HG02852 (cell line): Measurements from ENCODE around the gene PTP4A2.
"Not testable (repeated sequence)": the region's sequence is repeated elsewhere in the genome, so short reads cannot be mapped to it uniquely, and the experiment has no call there.

Source experiments
- ATAC-seq: cut with Tn5 transposase; IDR thresholded peaks from one replicate; pipeline ENCODE4 v1.9.1; 2021; ENCODE audit warnings: mild to moderate bottlenecking, moderate library complexity; ENCODE audit not compliant: unreplicated experiment

The PTP4A2 gene

DNA sequence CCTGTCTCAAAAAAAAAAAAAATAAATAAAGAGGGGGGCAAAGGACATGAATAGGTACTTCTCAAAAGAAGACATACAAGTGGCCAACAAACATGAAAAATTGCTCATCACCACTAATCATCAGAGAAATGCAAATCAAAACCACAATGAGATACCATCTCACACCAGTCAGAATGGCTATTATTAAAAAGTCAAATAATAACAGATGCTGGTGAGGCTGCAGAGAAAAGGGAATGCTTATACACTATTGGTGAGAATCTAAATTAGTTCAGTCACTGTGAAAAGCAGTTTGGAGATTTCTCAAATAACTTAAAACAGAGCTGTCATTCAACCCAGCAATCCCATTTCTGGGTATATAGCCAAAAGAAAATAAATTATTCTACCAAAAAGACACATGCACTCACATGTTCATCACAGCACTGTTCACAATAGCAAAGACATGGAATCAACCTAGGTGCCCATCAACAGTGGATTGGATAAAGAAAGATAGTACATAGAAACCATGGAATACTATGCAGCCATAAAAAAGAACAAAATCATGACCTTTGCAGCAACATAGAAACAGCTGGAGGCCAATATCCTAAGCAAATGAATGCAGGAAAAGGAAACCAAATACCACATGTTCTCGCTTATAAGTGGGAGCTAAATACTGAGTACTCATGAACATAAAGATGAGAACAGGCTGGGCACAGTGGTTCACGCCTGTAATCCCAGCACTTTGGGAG, 42.5 kb downstream of the PTP4A2 start:
- not testable (repeated sequence) for ATAC-seq

DNA sequence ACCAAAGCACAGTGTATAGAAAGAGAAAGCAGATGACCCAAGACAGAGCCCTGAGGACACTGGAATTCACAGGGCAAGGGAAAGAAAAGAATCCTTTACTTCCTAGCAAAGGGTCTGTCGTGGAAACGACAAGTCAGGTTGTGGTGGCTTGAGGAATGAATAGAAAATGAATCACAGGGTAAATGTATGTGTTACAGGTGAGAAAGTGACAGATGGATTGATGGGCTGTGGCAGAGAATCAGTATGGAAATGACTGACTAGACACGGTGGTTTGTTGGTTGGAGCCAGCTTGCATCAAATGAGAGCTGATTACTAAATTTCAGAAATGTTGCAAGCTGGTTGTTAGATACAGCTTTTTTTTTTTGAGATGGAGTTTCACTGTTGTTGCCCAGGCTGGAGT, 46.9 kb downstream of the PTP4A2 start:
- ATAC-seq, result no peak

DNA sequence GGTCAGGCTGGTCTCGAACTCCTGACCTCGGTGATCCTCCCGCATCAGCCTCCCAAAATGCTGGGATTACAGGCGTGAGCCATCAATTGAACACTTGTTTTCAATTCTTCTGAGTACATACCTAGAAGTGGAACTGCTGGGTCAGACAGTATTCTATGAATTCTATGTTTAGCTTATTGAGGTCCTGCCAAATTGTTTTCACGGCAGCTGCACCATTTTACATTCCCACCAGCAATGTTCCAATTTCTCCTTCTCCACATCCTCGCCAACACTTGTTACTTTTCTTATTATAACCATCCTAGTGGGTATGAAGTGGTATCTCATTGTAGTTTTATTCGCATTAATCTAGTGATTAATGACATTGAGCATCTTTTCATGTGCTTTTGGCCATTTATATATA, 49.9 kb downstream of the PTP4A2 start:
- no peak for ATAC-seq

DNA sequence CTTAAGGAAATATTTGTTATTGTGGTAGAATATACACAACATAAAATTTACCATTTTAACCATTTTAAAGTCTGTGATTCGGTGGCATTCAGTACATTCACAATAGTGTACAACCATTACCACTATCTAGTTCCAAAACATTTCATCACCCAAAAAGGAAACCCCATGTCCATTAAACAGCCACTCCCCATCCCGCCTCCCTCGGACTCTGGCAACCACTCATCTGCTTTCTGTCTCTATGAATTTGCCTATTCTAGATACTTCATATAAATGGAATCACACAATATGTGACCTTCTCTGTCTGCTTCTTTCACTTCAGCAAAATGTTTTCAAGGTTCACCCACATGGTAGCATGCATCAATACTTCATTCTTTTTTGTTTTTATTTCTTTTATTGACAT, 51.3 kb downstream of the PTP4A2 start:
- ATAC-seq, result no peak

DNA sequence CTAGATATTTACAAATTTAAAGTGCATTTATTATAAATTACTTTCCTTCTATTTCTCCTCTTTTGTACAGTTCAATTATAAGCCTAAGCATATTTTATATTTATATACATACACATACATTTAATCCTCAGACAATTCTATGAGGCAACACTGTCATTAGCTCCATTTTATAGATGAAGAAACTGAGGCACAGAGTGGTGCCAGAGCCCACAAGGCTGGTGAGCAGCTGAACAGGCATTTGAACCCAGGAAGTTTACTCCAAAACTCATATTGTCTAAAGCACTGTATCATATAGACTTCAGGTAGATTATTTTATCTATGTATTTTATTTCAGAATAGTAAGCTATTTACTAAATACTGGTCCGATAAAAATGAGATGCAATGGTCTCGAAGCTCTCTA, 52.3 kb downstream of the PTP4A2 start:
- ATAC-seq, result no peak

DNA sequence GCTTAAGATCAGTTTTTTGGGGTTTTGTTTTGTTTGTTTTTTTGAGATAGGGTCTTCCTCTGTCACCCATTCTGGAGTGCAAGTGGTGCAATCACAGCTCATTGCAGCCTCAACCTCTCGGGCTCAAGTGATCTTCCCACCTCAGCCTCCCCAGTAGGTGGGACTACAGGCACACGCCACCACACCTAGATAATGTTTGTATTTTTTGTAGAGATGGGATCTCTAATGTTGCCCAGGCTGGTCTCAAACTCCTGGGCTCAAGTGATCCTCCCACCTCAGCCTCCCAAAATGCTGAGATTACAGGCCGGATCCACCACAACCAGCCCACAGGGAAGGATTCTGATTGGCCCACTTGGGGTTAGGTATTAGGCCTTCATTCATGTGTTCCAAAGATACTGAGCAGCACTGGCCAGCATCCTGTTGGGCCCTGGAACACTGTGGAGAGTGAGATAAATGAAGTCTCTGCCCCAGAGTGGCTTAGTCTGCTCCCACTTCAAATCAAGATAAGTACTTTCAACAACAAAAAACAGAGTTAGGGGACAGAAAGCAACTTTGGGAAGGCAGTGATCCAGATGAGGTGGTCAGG, 54.7 kb downstream of the PTP4A2 start:
- ATAC-seq, result no peak

DNA sequence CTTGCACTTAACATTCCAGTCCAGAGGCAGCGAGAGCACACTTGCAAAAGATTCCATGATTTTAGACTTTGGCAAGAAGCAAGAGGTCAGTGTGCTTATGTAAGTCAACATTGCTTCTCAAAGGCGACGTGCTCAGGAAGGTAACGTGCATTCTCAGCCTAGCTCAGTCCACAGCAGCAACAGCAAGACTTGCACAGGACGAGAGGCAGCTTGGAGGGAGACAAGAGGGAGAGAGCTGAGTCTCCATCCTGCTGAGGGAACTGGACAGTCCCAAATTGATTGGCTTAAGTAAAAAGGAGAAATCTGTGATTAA, 56.5 kb downstream of the PTP4A2 start:
- no peak for ATAC-seq

DNA sequence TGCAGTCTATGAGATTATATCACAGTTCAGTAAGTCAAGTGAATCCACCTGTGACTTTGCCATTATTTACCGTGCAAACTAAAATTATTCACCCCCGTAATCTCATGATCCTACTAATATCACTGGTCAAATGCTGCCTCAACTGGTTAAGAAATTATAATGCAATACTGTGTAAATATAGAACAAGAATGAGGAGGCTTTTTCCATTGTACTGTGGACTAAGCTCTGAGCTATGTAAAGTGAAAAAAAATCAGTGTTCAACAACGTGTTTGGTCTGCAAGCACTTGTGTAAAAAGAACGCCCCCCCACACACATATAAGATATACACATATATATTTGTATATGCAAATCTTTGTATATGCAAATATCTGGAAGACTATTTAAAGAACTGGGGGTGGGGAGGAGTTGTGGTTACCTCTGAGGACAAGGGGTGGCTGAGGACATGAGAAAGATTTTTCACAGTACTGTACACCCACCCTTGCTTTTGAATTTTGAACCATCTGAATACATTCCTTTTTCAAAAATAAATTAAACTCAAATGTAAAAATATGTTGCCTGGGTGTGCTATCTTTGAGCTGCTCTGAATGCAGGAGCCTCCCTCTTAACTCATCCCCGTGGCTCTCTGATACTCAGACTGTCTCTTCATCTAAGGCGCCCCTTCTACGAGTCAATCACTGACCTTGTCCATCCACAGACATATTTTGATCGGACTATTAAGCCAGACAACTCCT, 57.0 kb downstream of the PTP4A2 start:
- no peak for ATAC-seq

DNA sequence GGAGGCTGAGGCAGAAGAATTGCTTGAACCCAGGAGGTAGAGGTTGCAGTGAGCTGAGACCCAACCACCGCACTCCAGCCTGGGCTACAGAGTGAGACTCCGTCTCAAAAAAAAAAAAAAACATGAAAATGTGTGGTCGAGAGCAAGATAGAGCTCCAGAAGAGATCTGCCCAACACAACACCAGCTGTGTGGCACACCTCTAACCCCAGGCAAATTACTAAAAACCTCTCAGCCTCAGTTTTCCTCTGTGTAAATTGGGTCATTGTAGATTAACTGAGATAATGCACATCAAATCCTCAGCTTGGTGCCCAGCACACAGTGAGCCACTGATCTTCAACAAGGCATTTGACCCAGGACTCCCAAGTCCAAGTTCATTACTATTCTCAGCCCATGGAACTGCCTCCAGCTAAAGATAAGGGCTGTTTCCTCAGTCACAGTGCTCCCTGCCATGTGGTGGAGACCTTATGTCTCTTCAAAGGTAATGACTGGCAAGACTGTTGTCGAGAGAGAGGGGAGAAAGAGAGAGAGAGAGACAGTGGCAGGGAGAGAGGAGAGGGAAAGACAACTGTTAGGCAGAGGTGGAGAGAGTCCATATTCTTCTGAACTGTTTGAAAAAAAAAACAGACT, 58.1 kb downstream of the PTP4A2 start:
- ATAC-seq, result no peak

DNA sequence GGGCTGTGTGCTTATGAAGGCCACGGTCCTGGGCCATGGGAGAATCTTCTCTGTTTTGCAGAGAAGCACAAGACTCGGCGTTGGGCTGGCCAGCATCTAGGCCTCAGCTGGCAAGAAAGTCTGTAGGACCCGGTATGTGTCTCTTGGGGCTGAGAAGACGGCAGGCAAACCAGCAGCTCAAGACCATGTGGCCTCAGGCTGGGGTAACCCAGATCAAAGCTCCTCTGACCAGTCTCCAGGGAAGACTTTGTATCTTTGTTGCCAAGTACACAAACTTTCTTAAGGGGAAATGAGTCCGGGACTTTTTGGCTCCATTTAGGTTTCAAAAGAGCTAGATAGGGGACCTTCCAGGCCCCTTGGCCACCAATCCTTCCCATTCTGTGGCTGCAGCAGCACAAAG, 60.1 kb downstream of the PTP4A2 start:
- no peak for ATAC-seq

DNA sequence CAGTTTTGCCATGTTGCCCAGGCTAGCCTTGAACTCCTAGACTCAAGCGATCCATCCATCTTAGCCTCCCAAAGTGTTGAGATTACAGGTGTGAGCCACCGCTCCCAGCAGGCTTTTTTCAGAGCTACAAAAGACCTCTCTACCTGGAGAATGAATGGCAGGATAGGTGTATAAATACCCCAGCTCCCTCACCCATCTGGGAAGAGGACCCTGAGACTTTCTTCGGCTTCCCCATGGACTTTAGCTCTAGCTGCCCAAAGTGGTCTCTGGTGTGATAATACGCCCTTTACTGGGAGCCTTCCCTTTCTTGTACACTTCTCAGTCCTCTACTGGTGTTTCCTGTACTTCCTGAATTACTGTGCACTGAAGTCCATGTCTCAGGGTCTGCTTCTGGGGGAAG, 60.6 kb downstream of the PTP4A2 start:
- no peak for ATAC-seq

DNA sequence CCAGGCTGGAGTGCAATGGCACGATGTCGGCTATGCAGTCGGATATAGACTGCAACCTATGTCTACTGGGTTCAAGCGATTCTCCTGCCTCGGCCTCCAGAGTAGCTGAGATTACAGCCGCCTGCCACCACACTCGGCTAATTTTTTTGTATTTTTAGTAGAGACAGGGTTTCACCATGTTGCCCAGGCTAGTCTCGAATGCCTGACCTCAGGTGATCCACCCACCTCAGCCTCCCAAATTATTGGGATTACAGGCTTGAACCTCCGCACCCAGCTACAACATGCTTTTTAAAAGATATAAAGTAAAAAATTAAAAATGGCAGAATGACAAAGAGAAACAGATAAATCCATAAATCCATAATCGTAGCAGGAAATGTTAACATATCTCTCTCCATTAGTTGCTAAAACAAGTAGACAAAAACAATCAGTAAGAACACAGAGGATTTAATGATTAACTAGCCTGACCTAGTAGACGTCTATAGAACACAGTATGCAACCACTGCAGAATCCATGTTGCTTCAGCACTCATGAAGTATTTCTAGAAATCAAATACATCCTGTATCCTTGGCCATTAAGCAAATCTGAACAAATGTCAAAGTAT, 62.4 kb downstream of the PTP4A2 start:
- no peak for ATAC-seq

DNA sequence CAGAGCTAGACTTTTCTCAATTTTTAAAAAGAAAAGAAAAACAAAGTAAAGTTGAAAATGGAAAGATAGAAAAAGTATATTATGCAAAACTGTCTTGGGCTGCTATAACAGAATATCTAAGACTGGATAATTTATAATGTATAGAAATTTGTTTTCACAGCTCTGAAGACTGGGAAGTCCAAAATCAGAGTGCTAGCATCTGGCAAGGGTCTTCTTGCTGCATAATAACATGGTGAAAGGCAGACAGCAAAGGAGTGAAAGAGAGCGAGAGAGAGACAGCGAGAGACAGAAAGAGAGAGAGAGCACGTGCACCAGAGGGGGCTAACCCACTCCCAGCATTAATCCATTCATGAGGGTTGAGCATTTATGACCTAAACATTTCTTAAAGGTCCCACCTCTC, 63.2 kb downstream of the PTP4A2 start:
- ATAC-seq, result no peak

DNA sequence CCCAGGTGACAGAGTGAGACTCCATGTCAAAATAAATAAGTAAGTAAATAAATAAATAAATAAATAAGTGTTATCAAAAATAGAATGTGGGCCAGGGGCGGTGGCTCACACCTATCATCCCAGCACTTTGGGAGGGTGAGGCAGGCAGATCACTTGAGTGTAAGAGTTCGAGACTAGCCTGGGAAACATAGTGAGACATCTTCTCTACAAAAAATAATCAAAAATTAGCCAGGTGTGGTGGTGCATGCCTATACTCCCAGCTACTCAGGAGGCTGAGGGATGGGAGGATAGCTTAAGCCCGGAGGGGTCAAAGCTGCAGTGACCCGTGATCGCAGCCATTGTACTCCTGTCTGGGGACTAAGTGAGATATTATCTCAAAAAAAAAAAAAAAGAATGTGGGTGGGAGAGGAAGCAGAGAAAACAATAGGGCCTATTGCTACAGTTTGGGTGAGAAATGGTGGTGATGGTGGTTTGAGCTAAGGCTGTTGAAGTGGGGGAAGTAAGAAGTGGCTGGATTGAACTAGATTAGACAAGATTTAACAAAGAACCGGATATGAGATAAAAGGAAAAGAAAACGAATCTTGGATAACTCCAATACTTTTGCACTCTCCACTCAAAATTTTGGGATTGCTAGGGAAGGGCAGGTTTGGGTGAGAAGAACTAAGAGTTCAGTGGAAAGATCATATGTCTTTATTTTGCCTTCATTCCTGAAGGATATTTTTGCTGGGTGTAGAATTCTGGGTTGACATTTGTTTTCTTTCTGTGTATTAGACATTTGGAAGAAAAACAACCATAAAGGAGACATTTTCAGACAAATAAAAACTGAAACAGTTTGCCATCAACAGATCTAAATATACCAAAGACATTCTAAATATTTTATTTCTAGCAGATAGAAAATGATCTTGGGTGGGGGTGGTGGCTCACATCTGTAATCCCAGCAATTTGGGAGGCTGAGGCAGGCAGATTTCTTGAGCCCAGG, 65.2 kb downstream of the PTP4A2 start:
- no peak for ATAC-seq

DNA sequence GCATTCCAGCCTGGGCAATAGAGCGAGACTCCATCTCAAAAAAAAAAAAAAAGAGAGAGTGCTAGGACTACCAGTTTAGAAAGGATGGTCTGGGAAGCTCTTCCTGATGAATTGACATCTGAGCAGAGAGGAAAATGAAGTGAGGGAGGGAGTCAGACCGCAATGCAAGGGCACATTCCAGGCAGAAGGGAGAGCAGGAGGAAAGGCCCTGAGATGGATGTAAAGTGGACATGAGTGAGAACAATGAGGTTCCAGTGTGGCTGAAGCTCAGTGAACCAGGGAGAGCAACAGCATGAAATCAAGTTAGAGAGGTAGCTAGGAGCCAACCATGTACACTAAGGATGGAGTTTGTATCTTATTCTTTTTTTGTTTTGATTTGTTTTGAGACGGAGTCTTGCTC, 66.5 kb downstream of the PTP4A2 start:
- no peak for ATAC-seq

DNA sequence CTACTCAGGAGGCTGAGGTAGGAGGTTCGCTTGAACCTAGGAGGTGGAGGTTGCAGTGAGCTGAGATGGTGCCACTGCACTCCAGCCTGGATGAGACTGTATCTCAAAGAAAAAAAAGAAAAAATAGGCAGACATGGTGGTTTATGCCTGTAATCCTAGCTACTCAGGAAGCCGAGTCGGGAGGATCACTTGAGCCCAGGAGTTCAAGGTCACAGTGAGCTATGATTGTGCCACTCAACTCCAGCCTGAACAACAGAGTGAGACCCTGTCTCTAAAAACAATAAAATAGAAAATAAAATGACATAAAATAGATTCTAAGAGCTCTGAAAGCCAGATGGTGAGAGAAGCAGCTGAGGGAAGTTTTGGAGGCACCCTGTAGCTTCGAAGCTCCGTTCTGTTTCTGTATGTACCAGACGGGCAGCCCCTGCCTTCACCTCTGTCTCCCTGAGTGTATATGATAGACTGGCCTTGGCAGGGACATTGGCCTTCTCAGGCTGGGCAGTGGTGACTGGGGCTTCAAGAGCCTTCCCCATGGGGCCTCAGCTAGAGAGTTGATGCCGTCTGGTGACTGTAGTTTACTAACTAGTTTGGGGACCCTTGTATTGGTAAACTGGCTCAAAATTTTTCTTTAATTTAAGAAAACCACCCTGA, 68.0 kb downstream of the PTP4A2 start:
- no peak for ATAC-seq

DNA sequence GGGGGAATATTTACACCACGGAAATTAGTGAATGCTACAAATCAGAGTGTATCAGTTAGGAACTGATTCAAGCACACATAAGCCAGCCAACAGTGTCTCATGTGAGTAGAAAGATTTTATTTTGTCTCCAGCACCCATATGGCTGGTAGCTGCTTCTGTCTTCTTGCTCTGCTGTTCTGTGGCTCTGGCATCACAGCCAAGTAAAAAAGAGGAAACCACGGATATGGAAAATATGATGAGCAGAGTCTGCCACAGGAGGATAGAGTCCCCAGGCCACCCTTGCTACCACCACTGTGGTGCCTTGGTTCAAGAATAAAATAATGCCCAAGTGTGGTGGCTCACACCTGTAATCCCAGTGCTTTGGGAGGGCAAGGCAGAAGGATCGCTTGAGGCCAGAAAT, 68.7 kb downstream of the PTP4A2 start:
- ATAC-seq, result no peak

DNA sequence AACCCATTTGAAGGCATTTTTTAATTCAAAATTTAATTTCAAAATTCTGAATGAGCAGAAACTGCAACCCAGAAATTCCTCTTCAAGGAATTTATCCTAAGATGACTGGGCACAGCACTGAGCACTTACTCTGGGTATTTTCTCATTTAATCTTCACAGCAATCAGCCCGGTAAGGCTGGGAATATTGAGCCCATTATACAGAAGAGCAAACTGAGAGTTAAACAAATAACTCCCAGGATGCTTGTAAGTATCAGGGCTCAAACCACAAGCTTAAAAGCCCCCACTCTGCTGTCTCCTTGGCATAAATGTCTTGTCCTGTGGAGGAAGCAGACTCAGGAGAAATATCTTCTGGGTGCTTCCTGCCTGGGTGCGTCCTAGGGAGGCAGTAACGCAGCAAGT, 69.3 kb downstream of the PTP4A2 start:
- ATAC-seq, result no peak

DNA sequence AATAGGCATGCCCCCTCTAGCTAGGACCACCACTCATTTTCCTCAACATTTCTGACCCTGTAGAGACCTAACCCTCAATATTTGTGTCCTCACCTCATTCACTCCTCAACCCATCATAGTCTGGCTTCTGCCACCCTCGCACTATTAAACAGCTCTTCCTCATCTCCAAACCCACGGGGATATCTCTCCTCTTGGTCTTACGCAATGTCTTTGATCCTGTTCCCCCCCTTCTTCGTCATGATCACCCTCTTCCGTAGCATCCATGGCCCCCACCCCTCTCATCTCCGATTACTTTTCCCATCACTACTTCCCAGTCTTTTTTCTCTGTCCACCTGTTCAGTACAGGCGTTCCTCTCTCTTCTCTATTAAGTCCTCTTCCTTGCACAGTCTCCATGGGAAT, 70.6 kb downstream of the PTP4A2 start:
- ATAC-seq, result no peak

DNA sequence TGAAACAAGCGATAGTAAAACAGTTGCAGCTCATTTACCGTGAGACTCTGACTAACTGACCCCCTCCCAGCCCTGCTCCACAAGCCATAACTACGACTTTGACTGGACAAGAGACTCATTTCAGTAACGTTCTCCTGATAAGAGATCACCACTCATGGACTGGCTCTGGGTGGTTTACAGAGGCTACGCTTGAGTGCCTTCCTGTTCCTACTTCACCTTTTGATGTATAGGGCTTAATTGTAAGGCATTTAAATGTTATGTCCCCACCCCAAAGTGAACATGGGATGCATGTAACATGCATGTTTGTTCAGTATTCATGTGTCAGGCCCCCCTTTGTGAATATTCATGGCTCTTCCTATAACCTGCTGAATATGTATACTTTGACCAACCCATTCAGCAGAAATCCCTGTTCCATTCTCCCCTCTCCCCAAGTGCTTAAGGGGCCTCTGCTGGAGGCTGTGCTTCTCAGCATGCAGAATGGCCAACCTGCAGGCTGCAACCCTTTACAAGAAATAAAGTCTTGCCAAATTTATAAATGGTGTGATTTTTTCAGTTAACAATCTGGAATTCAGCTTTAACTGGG, 71.6 kb downstream of the PTP4A2 start:
- ATAC-seq, result no peak
